22Rv1 (cell line): ENCODE results near the gene VSIR.

Source experiments
- ZFX ChIP-seq: fragments of 450-650 bp; IDR thresholded peaks from 2 replicates; pipeline ENCODE4 v1.6.1; 2017; ENCODE audit warnings: antibody characterized with exemption, borderline replicate concordance
- TF ChIP-seq, protein P1 (sequence below): fragments of 450-650 bp; IDR thresholded peaks from 2 replicates; pipeline ENCODE4 v1.5.1; 2017; ENCODE audit warnings: mild to moderate bottlenecking

DNA sequence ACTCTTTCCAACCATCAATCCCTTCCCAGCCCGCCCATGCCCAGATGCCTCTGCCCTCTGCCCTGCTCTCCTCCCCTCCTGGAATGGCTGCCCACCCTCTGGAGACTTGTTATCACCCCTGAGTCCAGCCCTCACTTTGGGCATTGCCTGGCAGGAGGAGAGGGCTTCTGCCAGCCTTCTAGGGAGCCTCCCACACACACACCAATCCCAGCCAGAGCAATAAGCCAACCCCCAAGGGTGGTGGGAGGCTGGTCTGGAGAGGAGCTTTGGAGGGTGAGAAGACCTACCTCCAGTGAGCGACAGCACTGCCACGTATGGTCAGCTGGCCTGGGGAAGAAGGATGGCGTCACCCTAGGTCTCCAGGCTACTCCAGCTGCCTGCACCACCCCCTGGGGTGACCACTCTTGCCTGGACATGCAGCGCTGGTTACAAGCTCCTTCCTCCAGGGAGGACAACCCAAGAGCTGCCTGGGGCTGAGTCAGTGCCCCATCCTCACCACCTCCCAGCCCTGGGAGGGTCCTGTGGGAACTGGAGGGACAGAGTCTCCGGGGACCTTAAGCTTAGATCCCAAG, 62.2 kb downstream of the VSIR start:
- TF ChIP-seq, protein P1, sequence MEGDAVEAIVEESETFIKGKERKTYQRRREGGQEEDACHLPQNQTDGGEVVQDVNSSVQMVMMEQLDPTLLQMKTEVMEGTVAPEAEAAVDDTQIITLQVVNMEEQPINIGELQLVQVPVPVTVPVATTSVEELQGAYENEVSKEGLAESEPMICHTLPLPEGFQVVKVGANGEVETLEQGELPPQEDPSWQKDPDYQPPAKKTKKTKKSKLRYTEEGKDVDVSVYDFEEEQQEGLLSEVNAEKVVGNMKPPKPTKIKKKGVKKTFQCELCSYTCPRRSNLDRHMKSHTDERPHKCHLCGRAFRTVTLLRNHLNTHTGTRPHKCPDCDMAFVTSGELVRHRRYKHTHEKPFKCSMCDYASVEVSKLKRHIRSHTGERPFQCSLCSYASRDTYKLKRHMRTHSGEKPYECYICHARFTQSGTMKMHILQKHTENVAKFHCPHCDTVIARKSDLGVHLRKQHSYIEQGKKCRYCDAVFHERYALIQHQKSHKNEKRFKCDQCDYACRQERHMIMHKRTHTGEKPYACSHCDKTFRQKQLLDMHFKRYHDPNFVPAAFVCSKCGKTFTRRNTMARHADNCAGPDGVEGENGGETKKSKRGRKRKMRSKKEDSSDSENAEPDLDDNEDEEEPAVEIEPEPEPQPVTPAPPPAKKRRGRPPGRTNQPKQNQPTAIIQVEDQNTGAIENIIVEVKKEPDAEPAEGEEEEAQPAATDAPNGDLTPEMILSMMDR: no peak
- TF ChIP-seq ZFX: no peak
